Lower lobe of right lung (tissue), 2 donors: ENCODE results near the gene GRIK4. TPM values are rescaled to one million over a fixed set of nuclear protein-coding genes. Genes with fewer than 3 reads are reported as not detected.

Experiments used
- ATAC-seq, 2 donors: fragments of 200-7000 bp; cut with Tn5 transposase; one replicate each; pipeline ENCODE4 v1.9.1; 2020 to 2022; ENCODE audit warnings: mild to moderate bottlenecking in 2 of 2, moderate library complexity in 2 of 2
- DNase-seq: peaks from one replicate; pipeline ENCODE4 v3.0.0-alpha.2; 2020
- H3K27ac ChIP-seq: fragments of 200-600 bp; one replicate; pipeline ENCODE4 v1.8.0; 2022
- H3K27me3 ChIP-seq: fragments of 200-600 bp; one replicate; pipeline ENCODE4 v1.8.0; 2022; ENCODE audit warnings: low read depth
- H3K36me3 ChIP-seq: fragments of 200-600 bp; one replicate; pipeline ENCODE4 v1.8.0; 2022; ENCODE audit warnings: mild to moderate bottlenecking
- H3K4me1 ChIP-seq: fragments of 200-600 bp; one replicate; pipeline ENCODE4 v1.8.0; 2022
- H3K4me3 ChIP-seq: fragments of 200-600 bp; one replicate; pipeline ENCODE4 v1.8.0; 2022; ENCODE audit warnings: mild to moderate bottlenecking
- H3K9me3 ChIP-seq: fragments of 200-600 bp; one replicate; pipeline ENCODE4 v1.8.0; 2022
- intact Hi-C: fragments of 100-400 bp; cut with DNase I; formaldehyde crosslinking; loops from one replicate; pipeline ENCODE4 v1.11.0; 2022
- total RNA-seq: library from RNA; stranded (reverse); fragmentation: NEBNext Ultra II Directional; extraction: Animal tissue kit (Norgen Biotek cat#: 25700); gene quantifications from one replicate; pipeline ENCODE4 v1.2.1, GENCODE V29; 2021
- TF ChIP-seq, protein P1 (sequence below): fragments of 200-600 bp; IDR thresholded peaks from one replicate; pipeline ENCODE4 v1.8.0; 2022; ENCODE audit warnings: antibody characterized with exemption, mild to moderate bottlenecking
- donor health status: DM: no; HTN: yes; CAD: no; lungs with severe emphysema.

The GRIK4 gene
- total RNA-seq, 1 donor from 2014 or later, result 2.2 TPM

DNA sequence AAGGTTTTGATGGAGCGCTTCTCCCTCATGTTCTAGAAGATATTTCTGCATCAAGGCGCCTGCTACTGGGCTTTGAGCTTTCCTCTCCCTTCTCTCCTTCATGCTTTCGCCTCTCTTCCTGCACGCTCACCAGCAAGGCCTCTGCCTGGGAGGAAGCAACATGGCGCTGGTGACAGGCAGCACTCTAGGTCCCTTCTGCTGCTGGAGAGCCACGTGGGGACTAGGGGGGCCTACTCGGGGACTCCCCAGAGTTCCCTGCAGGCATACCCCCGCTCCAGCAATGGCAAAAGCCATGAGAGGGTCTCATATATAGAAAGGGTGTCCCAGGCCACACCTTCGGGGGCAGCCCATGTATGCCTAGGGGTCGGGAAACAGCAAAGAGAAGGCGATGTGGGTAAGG is 49.7 kb downstream of the GRIK4 start:
- Histone ChIP-seq H3K27ac (no peak overlapping the region), H3K36me3 (no peaks in the 10 kb centered on the region), H3K27me3 (peaks cover 34% of the 10 kb centered on the region), H3K4me3 (no peak overlapping the region), H3K9me3 (no peaks in the 10 kb centered on the region), H3K4me1 (peaks cover 17% of the 10 kb centered on the region)
- intact Hi-C loops, result no loop called here
- TF ChIP-seq, protein P1, sequence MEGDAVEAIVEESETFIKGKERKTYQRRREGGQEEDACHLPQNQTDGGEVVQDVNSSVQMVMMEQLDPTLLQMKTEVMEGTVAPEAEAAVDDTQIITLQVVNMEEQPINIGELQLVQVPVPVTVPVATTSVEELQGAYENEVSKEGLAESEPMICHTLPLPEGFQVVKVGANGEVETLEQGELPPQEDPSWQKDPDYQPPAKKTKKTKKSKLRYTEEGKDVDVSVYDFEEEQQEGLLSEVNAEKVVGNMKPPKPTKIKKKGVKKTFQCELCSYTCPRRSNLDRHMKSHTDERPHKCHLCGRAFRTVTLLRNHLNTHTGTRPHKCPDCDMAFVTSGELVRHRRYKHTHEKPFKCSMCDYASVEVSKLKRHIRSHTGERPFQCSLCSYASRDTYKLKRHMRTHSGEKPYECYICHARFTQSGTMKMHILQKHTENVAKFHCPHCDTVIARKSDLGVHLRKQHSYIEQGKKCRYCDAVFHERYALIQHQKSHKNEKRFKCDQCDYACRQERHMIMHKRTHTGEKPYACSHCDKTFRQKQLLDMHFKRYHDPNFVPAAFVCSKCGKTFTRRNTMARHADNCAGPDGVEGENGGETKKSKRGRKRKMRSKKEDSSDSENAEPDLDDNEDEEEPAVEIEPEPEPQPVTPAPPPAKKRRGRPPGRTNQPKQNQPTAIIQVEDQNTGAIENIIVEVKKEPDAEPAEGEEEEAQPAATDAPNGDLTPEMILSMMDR, result no peak
- no peak for DNase-seq
- no peak for ATAC-seq

DNA sequence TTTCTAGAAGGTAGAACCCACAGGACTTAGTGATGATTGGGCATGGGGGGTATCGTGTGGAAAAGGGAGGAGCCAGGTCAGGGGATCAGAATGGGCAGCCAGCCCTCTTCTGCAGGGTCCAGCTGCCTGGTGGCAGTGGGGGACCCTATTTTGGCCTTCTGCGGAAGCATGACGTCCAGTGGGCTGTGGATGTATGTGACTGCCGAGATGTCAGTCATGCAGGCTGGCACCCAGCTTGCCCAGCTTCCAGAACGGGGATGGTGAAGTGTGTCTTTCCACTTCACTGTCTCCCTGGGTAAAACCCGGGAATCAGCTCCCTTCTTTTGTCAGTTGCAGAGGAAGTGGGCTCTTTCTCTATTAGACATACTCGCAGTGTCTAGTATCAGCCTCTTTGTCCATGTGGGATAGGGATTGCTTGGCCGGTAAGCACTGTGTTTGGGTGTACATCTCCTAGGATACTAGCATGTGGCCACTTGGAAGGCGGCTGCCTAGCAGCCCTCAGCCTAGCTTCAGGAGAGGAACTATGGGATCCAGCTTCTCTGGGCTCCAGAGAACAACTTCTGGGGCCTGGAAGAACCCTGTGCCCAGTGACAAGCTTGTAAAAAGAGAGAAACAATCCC is 51.4 kb downstream of the GRIK4 start:
- ATAC-seq, result peak; percentile 17 to 36
- intact Hi-C loops, result no loop called here
- H3K9me3 ChIP-seq, result no peaks in the 10 kb centered on the region

DNA sequence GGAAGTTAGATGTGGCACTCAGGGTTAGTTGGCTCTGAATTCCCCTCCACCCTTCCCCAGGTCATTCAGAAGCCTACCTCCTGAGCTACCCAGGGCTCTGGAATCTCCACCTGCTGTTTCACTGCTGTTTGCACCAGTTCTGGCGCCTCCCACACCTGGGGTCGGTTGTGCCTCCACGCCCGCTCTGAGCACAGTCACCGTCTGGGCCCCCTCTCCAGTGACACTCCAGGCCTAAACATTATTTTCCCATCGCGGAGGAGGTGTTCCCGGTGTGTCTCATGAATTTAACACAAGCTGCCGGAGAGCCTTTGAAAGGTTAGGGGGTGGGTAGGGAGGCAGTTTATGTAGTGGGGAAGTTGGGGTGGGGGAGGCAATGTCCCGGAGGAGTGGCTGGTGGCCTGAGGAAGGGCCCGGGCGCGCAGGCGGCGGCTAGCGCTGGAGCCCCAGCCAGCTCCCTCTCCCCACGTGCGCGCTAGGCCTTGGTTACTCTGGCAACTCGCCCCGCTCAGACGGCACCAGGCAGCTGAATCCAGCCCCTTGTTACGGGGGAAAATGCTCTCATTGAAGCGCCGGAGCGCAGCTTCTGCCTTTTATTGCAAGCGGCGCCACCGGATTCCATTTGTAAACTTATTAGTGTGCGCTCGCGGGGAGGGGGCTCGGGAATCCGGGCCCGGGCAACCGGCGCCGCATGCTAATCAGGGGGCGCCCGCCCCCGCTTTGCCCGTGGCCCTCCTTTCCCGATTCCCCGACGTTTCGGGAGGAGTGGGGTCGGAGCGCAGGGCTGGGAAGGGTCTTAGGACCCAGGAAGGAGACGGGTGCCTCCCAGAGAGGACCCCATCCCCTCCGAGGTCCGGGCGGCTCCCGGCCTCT is 52.4 kb downstream of the GRIK4 start:
- H3K4me1 ChIP-seq, result peaks cover 17% of the 10 kb centered on the region
- TF ChIP-seq, protein P1, result no peak
- intact Hi-C loops, result no loop called here
- H3K27me3 ChIP-seq, result peaks cover 43% of the 10 kb centered on the region
- H3K9me3 ChIP-seq, result no peaks in the 10 kb centered on the region
- H3K4me3 ChIP-seq, result peak overlapping the region; percentile 47
- no peak for DNase-seq
- no peaks in the 10 kb centered on the region for H3K36me3 ChIP-seq
- ATAC-seq, result peak; percentile 32 to 35
- H3K27ac ChIP-seq, result peak overlapping the region; percentile 31

More for the DNA sequence above, 51.4 kb downstream of the GRIK4 start:
- TF ChIP-seq, protein P1, result no peak
- no peak overlapping the region for H3K27ac ChIP-seq
- DNase-seq, result no peak
- H3K27me3 ChIP-seq, result peaks cover 43% of the 10 kb centered on the region
- no peak overlapping the region for H3K4me3 ChIP-seq
- peaks cover 17% of the 10 kb centered on the region for H3K4me1 ChIP-seq
- no peaks in the 10 kb centered on the region for H3K36me3 ChIP-seq

DNA sequence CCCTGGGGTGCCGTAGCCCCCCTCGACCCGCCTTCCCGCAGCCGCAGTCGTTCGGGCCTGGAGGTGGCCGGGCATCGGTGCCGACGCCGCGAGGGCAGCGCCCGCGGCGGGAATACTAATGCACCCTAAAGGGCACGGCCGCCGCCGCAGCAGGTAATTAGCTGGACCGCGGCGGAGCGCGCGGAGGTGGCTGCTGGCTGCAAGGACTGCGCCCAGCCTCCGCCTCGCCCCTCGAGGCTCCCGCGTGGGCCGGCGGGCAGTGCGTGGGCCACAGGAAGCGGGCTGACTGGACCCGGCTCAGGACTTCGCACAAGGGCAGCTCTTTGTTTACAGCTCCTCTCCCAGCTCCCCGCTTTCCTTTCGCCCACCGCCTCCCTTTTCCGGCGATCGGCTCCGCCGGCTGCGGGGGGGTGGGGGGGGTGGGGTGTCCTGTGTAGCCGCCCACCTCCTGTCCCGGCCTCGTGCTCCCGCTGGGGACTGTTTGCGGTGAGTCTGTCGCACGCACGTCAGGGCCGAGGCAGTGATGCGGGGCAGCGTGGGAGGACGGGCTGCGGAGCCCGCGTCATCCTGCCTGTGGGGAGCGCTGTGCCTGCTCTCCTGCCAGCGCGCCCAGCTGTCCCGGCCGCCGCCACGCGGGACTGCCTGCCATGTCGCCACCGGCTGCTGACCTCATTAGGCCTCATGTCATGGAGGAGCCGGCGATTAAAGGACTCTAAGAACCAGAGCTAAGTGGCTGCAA is 53.2 kb downstream of the GRIK4 start:
- Histone ChIP-seq H3K9me3 (no peaks in the 10 kb centered on the region), H3K27me3 (peaks cover 43% of the 10 kb centered on the region), H3K4me1 (peaks cover 17% of the 10 kb centered on the region), H3K27ac (peak overlapping the region; percentile 31), H3K36me3 (no peaks in the 10 kb centered on the region), H3K4me3 (peak overlapping the region; percentile 47)
- TF ChIP-seq, protein P1, result peak; percentile 12
- DNase-seq, result peak; percentile 52
- peak; percentile 67 to 78 for ATAC-seq
- intact Hi-C loops, result no loop called here

DNA sequence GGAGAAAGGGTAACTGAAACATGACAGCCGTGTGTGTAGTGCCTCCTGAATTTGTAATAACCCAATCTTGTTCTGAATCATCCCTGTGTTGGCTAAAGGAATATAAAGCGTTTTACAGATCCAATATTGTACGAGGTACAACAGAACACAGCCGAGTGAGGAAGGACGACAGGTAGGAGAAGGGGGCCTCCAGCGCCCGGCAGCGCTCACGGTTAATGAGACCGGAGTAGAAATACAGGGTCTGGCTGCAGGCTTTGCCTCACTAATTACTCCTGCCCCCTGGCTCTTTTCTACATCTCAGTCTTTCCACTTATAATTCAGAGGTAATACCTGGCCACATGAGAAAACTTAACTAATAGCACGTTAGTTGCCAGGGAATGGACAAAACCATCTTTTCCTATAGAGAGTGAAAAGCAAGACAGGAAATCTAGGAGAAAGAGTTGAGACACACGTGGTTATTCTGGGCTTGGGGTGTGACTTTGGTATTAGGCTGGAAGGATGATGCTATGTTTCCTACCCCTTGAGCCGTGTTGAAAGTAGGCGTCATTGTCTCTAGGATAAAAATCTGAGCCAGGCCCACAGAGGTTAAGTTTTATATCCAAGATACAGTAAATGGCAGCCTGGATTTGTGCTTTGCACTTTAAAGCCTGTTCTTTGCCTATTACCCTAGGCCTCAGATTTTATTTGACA is 54.1 kb downstream of the GRIK4 start:
- no peak overlapping the region for H3K27ac ChIP-seq
- TF ChIP-seq, protein P1, result no peak
- ATAC-seq, result no peak
- H3K9me3 ChIP-seq, result no peaks in the 10 kb centered on the region
- no peak for DNase-seq
- H3K4me3 ChIP-seq, result no peak overlapping the region
- peaks cover 43% of the 10 kb centered on the region for H3K27me3 ChIP-seq
- intact Hi-C loops, result no loop called here
- H3K36me3 ChIP-seq, result no peaks in the 10 kb centered on the region
- H3K4me1 ChIP-seq, result peaks cover 17% of the 10 kb centered on the region
